Progenitor cell of endocrine pancreas (in vitro differentiated cells): ENCODE data around the gene TM4SF1. TPM values are rescaled to one million over a fixed set of nuclear protein-coding genes. Genes with fewer than 3 reads are reported as not detected.

Source experiments
- DNase-seq: peaks from one replicate; pipeline ENCODE4 v3.0.0; 2021; ENCODE audit warnings: low spot score; ENCODE audit not compliant: unreplicated experiment
- H3K27ac Mint-ChIP-seq: 2 replicates; pipeline ENCODE4 v1.8.0; 2021; ENCODE audit warnings: mild to moderate bottlenecking, moderate library complexity, mixed read lengths
- H3K27me3 Mint-ChIP-seq: 2 replicates; pipeline ENCODE4 v1.8.0; 2021; ENCODE audit warnings: mixed read lengths
- H3K36me3 Mint-ChIP-seq: 2 replicates; pipeline ENCODE4 v1.8.0; 2022; ENCODE audit warnings: mixed read lengths; ENCODE audit not compliant: insufficient read depth
- H3K4me1 Mint-ChIP-seq: 2 replicates; pipeline ENCODE4 v1.8.0; 2021; ENCODE audit warnings: low read depth, mixed read lengths
- H3K4me3 Mint-ChIP-seq: 2 replicates; pipeline ENCODE4 v1.8.0; 2021; ENCODE audit warnings: low read depth, mild to moderate bottlenecking, moderate library complexity, mixed read lengths
- H3K9me3 Mint-ChIP-seq: 2 replicates; pipeline ENCODE4 v1.8.0; 2021; ENCODE audit warnings: low read depth, mixed read lengths
- total RNA-seq: library from RNA; stranded (reverse); gene quantifications from 2 replicates; pipeline ENCODE4 v1.2.1, GENCODE V29; 2021
- TF ChIP-seq, protein P1 (sequence below): fragments of 200-600 bp; sonication (generic); IDR thresholded peaks from one replicate; pipeline ENCODE4 v1.5.0; 2021; ENCODE audit warnings: antibody characterized with exemption, mild to moderate bottlenecking; ENCODE audit not compliant: unreplicated experiment

The TM4SF1 gene
- total RNA-seq, 1 donor from 2014 or later = 2.1 TPM

DNA sequence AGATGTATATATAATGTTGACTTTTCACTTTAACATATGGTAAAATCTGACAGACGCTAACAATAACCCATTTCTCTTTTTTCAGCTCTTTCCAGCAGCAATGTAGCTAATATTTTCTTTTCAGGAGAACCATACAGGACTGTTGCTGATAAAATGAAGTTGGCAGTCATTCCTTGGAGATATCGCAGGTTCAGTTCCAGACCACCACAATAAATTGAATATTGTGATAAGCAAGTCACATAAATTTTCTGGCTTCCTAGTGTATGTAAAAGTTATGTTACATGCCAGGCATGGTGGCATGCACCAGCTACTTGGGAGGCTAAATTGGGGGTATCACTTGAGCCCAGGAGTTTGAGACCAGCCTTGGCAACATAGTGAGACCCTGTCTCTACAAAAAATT, 31.9 kb upstream of the TM4SF1 start:
- Mint-ChIP-seq H3K36me3 (no peaks in the 10 kb centered on the region), H3K4me3 (no peak overlapping the region), H3K27ac (no peak overlapping the region), H3K27me3 (no peaks in the 10 kb centered on the region), H3K9me3 (no peaks in the 10 kb centered on the region), H3K4me1 (peaks cover 26% of the 10 kb centered on the region)
- TF ChIP-seq, protein P1, sequence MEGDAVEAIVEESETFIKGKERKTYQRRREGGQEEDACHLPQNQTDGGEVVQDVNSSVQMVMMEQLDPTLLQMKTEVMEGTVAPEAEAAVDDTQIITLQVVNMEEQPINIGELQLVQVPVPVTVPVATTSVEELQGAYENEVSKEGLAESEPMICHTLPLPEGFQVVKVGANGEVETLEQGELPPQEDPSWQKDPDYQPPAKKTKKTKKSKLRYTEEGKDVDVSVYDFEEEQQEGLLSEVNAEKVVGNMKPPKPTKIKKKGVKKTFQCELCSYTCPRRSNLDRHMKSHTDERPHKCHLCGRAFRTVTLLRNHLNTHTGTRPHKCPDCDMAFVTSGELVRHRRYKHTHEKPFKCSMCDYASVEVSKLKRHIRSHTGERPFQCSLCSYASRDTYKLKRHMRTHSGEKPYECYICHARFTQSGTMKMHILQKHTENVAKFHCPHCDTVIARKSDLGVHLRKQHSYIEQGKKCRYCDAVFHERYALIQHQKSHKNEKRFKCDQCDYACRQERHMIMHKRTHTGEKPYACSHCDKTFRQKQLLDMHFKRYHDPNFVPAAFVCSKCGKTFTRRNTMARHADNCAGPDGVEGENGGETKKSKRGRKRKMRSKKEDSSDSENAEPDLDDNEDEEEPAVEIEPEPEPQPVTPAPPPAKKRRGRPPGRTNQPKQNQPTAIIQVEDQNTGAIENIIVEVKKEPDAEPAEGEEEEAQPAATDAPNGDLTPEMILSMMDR = no peak
- no peak for DNase-seq

DNA sequence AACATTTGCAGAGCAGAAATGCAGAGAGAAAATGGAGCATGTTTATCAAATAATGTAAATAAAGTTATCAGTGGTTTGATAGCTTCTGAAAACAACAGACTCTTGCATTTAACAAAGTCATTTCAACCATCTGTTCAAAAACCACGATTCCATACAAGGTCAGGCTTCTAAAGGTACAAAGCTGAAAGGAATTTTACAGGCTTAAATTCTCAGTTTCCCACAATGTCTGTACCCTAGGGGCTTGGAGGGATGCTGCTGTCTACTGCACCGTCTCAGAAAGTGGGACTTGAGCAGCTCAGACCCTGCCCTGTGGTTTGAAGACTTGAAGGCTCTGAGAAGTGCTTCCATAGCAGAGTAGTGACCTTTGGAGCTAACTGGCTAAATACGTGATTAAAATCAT, 30.4 kb upstream of the TM4SF1 start:
- H3K27ac Mint-ChIP-seq = peak overlapping the region; percentile 78

DNA sequence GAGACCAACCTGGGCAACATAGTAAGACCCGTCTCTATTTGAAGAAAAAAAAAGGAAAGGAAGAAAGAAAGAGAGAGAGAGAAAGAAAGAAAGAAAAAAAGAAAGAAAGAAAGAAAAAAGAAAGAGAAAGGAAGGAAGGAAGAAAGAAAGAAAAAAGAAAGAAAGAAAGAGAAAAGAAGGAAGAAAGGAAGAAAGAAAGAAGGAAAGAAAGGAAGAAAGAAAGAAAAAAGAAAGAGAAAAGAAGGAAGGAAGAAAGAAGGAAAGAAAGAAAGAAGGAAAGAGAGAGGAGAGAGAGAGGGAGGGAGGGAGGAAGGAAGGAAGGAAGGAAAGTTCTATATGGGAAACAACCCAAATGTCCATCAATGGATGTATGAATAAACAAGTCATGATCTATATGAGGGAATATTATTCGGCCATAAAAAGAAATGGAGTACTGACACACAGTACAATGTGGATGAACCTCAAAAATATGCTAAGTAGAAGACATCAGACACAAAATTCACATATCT, 28.8 kb upstream of the TM4SF1 start:
- H3K9me3 Mint-ChIP-seq = no peaks in the 10 kb centered on the region
- peaks cover 41% of the 10 kb centered on the region for H3K4me1 Mint-ChIP-seq
- no peaks in the 10 kb centered on the region for H3K36me3 Mint-ChIP-seq
- no peak overlapping the region for H3K27ac Mint-ChIP-seq
- TF ChIP-seq, protein P1 = no peak
- H3K4me3 Mint-ChIP-seq = no peak overlapping the region
- H3K27me3 Mint-ChIP-seq = no peaks in the 10 kb centered on the region
- DNase-seq = no peak

More for the DNA sequence above, 30.4 kb upstream of the TM4SF1 start:
- Mint-ChIP-seq H3K36me3 (no peaks in the 10 kb centered on the region), H3K4me3 (peak overlapping the region; percentile 6), H3K27me3 (no peaks in the 10 kb centered on the region), H3K4me1 (peaks cover 32% of the 10 kb centered on the region), H3K9me3 (no peaks in the 10 kb centered on the region)
- TF ChIP-seq, protein P1 = no peak
- DNase-seq = no peak

DNA sequence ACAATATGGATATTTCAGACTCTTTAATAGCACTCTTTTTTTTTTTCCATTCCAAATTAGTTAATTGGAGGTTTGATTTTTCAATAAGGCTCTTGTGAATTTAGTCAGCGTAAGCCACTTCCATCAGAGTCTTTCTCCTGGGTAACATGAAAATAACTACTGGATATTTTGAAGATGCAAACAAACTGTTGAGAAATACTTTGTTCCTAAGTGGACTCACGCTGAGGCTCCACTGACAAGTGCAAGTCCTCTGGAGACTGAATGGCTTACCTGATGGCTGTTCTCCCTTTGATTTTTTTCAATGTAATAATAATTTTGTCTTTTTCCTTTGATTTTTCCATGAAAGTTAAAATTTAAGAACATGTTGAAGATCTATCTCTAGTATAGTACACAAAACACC, 26.0 kb upstream of the TM4SF1 start:
- H3K4me3 Mint-ChIP-seq = no peak overlapping the region
- no peaks in the 10 kb centered on the region for H3K36me3 Mint-ChIP-seq
- no peaks in the 10 kb centered on the region for H3K27me3 Mint-ChIP-seq
- H3K4me1 Mint-ChIP-seq = peaks cover 41% of the 10 kb centered on the region
- DNase-seq = no peak
- no peaks in the 10 kb centered on the region for H3K9me3 Mint-ChIP-seq
- TF ChIP-seq, protein P1 = no peak
- no peak overlapping the region for H3K27ac Mint-ChIP-seq

DNA sequence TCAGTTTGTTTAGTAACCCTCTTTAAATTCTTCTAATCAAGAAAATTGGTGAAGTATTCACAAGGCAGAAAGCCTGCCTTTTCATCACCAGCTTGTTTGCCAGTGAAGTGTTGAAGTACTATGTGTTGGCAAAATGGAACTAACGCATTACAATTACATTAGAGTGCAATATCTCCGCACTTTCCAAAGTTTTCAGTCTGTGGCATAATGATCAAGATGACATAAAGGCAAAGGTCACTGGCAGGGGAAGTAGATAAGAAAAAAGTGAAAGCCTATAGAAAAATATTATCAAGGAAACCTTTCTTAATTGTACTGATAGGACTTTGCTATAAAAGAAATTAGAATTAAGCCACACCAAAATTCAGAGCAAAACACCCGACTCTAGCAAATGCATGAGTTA, 25.0 kb upstream of the TM4SF1 start:
- DNase-seq = no peak
- peak overlapping the region; percentile 88 for H3K27ac Mint-ChIP-seq

More for the DNA sequence above, 25.0 kb upstream of the TM4SF1 start:
- H3K9me3 Mint-ChIP-seq = no peaks in the 10 kb centered on the region
- H3K4me3 Mint-ChIP-seq = no peak overlapping the region
- TF ChIP-seq, protein P1 = no peak
- H3K27me3 Mint-ChIP-seq = no peaks in the 10 kb centered on the region
- peaks cover 32% of the 10 kb centered on the region for H3K4me1 Mint-ChIP-seq
- no peaks in the 10 kb centered on the region for H3K36me3 Mint-ChIP-seq
